ENCODE results near the gene CLDN3. TPM values are rescaled to one million over a fixed set of nuclear protein-coding genes. Genes with fewer than 3 reads are reported as not detected.

The CLDN3 gene, protein sequence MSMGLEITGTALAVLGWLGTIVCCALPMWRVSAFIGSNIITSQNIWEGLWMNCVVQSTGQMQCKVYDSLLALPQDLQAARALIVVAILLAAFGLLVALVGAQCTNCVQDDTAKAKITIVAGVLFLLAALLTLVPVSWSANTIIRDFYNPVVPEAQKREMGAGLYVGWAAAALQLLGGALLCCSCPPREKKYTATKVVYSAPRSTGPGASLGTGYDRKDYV
- total RNA-seq, result 100 to 1,000 TPM in 3 of 4 donors, 10 to 100 TPM in 1; 55.3 to 944 (median 831) TPM

DNA sequence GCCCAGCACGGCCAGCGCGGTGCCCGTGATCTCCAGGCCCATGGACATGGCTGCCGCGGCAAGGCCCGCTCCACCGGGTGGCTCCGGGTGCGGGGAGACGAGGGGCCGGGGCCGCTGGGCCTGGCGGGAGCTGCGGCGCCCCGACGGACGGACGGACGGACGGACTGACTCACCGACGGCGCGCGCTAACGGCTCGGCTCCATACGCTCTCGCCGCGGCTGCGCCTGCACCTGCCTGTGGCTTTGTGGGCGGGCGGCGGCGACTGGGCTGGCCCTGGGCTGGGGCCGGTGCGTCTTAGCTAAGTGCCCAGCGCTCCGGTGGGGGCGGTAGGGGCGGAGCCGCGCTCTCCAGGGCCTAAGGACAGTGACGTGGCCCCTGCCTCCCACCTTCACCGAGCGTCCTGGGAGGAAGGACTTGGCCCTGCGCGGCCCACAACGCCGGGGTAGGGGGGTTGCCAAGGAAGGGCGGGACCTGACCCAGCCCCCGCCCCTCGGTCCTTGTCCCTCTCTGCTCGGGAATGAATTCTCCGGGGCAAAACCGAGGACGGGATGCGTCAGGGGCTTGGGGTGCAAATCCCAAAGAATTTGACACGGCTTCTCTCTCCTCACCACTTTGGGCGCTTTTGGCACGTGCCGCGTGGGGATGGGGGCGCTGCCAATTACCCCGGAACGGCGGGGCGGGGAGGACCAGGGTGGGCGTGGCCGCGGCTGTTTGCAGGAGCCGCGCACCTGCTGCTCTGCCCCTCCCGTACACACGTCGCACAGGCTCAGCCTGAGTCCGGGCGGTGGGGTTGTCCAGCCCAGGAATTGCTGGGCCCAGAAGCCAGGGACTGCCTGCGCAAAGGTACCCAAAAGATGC, at the start of gene CLDN3:
Gene CLDN3 (minus strand): TSS at position 269 of the 858 bp plus-strand sequence. CDS start 221 bp downstream, at position 48.
- H3K27ac ChIP-seq, result peak within 1 kb of the TSS in 3 of 4 donors; percentile 82 to 99 (median 94)
- TF ChIP-seq, protein P1, sequence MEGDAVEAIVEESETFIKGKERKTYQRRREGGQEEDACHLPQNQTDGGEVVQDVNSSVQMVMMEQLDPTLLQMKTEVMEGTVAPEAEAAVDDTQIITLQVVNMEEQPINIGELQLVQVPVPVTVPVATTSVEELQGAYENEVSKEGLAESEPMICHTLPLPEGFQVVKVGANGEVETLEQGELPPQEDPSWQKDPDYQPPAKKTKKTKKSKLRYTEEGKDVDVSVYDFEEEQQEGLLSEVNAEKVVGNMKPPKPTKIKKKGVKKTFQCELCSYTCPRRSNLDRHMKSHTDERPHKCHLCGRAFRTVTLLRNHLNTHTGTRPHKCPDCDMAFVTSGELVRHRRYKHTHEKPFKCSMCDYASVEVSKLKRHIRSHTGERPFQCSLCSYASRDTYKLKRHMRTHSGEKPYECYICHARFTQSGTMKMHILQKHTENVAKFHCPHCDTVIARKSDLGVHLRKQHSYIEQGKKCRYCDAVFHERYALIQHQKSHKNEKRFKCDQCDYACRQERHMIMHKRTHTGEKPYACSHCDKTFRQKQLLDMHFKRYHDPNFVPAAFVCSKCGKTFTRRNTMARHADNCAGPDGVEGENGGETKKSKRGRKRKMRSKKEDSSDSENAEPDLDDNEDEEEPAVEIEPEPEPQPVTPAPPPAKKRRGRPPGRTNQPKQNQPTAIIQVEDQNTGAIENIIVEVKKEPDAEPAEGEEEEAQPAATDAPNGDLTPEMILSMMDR (IDR thresholded peaks at IDR 0.05), result no peak
- peak; percentile 99 for TF ChIP-seq POLR2A (IDR thresholded peaks at IDR 0.05)
- peaks cover 0 to 16% (median 0%) of the 10 kb centered on the region in 4 donors for H3K4me1 ChIP-seq

DNA sequence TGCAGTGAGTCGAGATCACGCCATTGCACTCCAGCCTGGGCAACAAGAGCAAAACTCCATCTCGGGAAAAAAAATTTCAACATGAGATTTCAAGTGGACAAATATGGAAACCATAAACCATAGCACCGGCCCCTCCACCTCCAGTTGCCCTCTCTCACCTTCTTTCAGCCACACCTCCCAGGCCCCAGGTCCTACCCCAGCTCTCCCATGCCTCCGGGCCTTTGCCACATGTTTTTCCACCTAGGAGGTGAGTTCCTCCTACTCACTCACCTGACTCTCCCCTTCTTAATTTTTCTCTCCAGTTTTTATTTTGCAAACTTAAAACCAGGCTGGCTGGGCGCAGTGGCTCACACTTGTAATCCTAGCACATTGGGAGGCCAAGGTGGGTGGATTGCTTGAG, 47.1 kb upstream of the CLDN3 start:
- no peak overlapping the region for H3K27ac ChIP-seq
- DNase-seq, result peak in 2 of 3 donors; percentile 32 to 34
- no peaks in the 10 kb centered on the region for H3K36me3 ChIP-seq
- H3K9me3 ChIP-seq, result no peaks in the 10 kb centered on the region
- no peaks in the 10 kb centered on the region for H3K27me3 ChIP-seq
- H3K4me3 ChIP-seq, result no peak overlapping the region
- H3K4me1 ChIP-seq, result no peaks in the 10 kb centered on the region
- TF ChIP-seq, protein P1 (IDR thresholded peaks at IDR 0.05), result no peak
- no peak for TF ChIP-seq POLR2A (IDR thresholded peaks at IDR 0.05)

More for the DNA sequence above, at the start of gene CLDN3:
- peaks cover 0 to 8% of the 10 kb centered on the region in 2 donors for H3K27me3 ChIP-seq
- H3K9me3 ChIP-seq, result no peaks in the 10 kb centered on the region
- DNase-seq, result peak in 2 of 3 donors; percentile 93 to 97
- H3K4me3 ChIP-seq, result peak within 1 kb of the TSS; percentile 27 to 64 (median 54)
- peaks cover 0 to 9% (median 0%) of the 10 kb centered on the region in 3 donors for H3K36me3 ChIP-seq

DNA sequence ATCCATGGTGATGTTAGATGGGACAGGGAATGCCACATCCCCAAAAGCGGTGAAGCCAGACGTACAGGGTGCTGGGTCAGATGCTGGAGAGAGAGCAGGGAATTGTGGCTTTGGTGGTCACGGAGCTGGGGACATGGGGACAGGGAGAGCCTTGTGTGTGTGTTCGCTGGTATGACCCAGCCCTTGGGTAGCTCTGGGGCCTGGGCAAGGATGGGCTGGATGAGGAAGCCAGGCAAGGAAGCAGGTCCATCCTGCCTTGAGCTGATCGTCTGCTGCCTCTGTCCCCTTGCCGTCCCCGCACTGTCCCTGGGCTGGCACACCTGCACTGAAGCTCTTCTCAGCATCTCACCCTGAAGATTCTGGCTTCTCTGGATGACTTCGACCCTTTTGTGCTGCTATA, 45.4 kb upstream of the CLDN3 start:
- peak in 2 of 3 donors; percentile 27 to 31 for DNase-seq

DNA sequence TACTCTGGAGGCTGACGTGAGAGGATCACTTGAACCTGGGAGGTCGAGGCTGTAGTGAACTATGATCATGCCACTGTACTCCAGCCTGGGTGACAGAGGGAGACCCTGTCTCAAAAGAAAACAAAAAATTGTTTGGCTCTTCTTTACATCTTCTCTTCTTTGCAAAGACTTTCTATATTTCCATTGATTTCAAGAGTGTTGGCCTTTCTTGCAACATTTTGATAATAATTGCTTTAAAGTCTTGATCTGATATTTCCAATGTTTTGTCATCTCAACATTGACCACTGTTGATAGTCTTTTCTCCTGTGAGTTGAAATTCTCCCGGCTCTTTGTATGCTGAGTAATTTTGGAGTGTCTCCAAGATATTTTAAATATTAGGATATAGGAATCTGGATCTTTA, 42.9 kb upstream of the CLDN3 start:
- no peaks in the 10 kb centered on the region for H3K9me3 ChIP-seq
- H3K27ac ChIP-seq, result no peak overlapping the region
- TF ChIP-seq, protein P1 (IDR thresholded peaks at IDR 0.05), result no peak
- TF ChIP-seq POLR2A (IDR thresholded peaks at IDR 0.05), result no peak
- H3K36me3 ChIP-seq, result no peaks in the 10 kb centered on the region
- H3K4me3 ChIP-seq, result no peak overlapping the region
- H3K27me3 ChIP-seq, result no peaks in the 10 kb centered on the region
- no peak for DNase-seq
- peaks cover 0 to 6% (median 0%) of the 10 kb centered on the region in 4 donors for H3K4me1 ChIP-seq

More for the DNA sequence above, 45.4 kb upstream of the CLDN3 start:
- Histone ChIP-seq H3K4me3 (no peak overlapping the region), H3K27me3 (no peaks in the 10 kb centered on the region), H3K9me3 (no peaks in the 10 kb centered on the region), H3K4me1 (peaks cover 0 to 2% (median 0%) of the 10 kb centered on the region in 4 donors), H3K27ac (no peak overlapping the region), H3K36me3 (no peaks in the 10 kb centered on the region)
- TF ChIP-seq POLR2A (IDR thresholded peaks at IDR 0.05), result no peak
- TF ChIP-seq, protein P1 (IDR thresholded peaks at IDR 0.05), result no peak

DNA sequence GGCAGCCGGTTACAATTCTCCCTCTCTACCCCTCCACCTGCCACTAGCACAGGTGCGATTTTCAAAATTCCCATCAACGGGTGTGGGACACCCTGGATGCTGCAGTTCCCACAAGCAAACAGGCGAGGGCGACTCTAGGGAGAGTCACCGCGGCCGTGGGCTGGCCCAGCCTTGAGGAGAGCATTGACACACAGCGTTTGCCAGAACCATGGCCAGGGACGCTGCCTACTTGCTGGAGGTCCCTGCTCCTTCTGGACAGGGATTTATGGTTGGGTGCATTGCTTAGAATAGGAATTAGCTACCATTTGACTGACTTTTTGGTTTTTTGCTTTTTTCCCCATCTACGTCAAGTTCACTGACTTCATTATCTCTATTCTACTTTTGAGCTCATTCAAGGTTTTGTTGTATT, 41.7 kb upstream of the CLDN3 start:
- Histone ChIP-seq H3K9me3 (no peaks in the 10 kb centered on the region), H3K4me3 (no peak overlapping the region), H3K27me3 (no peaks in the 10 kb centered on the region), H3K36me3 (no peaks in the 10 kb centered on the region), H3K4me1 (peaks cover 0 to 6% (median 0%) of the 10 kb centered on the region in 4 donors), H3K27ac (peak overlapping the region in 1 of 4 donors; percentile 26)
- peak; percentile 32 to 89 (median 87) for DNase-seq
- no peak for TF ChIP-seq POLR2A (IDR thresholded peaks at IDR 0.05)
- TF ChIP-seq, protein P1 (IDR thresholded peaks at IDR 0.05), result peak in 5 of 6 experiments; percentile 26 to 94 (median 89)

Measured in Peyer's patch (tissue), 4 donors.